Renal cortex interstitium (tissue), 11 donors: Measurements from ENCODE around the gene RUSF1. TPM values are rescaled to one million over a fixed set of nuclear protein-coding genes. Genes with fewer than 3 reads are reported as not detected.
"Not testable (repeated sequence)": the region's sequence is repeated elsewhere in the genome, so short reads cannot be mapped to it uniquely, and the experiment has no call there.

Experiments used
- DNase-seq, 11 donors: peaks; one replicate each; pipeline ENCODE4 v3.0.0-alpha.2; 2013; ENCODE audit warnings: low read depth in 9 of 11, low spot score in 4 of 11; ENCODE audit errors: extremely low read depth in 1 of 11
- polyA plus RNA-seq, 3 donors: library from polyadenylated mRNA; unstranded; fragments of 120-200 nt; gene quantifications; one replicate each; pipeline ENCODE4 v1.2.1, GENCODE V29; 2013; ENCODE audit not compliant: insufficient read length in 3 of 3

RUSF1 gene
- polyA plus RNA-seq, 3 donors = 69.2 to 101 (median 86.3) TPM

GRCh38 chr16:31491778-31492418 is 16.3 kb downstream of the RUSF1 start:
- no peak for DNase-seq

GRCh38 chr16:31489616-31490584 is 18.3 kb downstream of the RUSF1 start:
- DNase-seq = no peak

GRCh38 chr16:31489298-31489564 is 19.0 kb downstream of the RUSF1 start:
- no peak for DNase-seq

- no peak for DNase-seq
Observed at GRCh38 chr16:31488468-31489297, 19.5 kb downstream of the RUSF1 start.

GRCh38 chr16:31487720-31488467 is 20.3 kb downstream of the RUSF1 start:
- DNase-seq = peak in 2 of 11 donors; percentile 32 to 55

- DNase-seq = no peak
Observed at GRCh38 chr16:31487071-31487719, 21.0 kb downstream of the RUSF1 start.

- DNase-seq = no peak
Observed at GRCh38 chr16:31486045-31486444, 22.1 kb downstream of the RUSF1 start.

GRCh38 chr16:31485571-31485970 is 22.6 kb downstream of the RUSF1 start:
- no peak for DNase-seq

- peak in 1 of 11 donors; percentile 73 for DNase-seq
Observed at GRCh38 chr16:31484491-31485171, 23.6 kb downstream of the RUSF1 start.

- DNase-seq = not testable (repeated sequence)
Observed at GRCh38 chr16:31484048-31484447, 24.1 kb downstream of the RUSF1 start.

- DNase-seq = no peak
Observed at GRCh38 chr16:31483081-31483480, 25.1 kb downstream of the RUSF1 start, which contains the start of gene SLC5A2. TSS of gene SLC5A2 (plus strand) at chr16:31483123. CDS start at chr16:31483137, 14 bp downstream.

- DNase-seq = no peak
Observed at GRCh38 chr16:31480851-31481536, 27.2 kb downstream of the RUSF1 start.

GRCh38 chr16:31479751-31480150 is 28.4 kb downstream of the RUSF1 start:
- no peak for DNase-seq

GRCh38 chr16:31478956-31479355 is 29.2 kb downstream of the RUSF1 start:
- no peak for DNase-seq

- no peak for DNase-seq
Observed at GRCh38 chr16:31477220-31478216, 30.7 kb downstream of the RUSF1 start.
